Astrocyte (in vitro differentiated cells and primary cell): Measurements from ENCODE around the gene TSFM. TPM values are rescaled to one million over a fixed set of nuclear protein-coding genes. Genes with fewer than 3 reads are reported as not detected.

ENCODE experiments used
- DNase-seq: peaks from one replicate; pipeline ENCODE4 v3.0.0-alpha.2; 2010; ENCODE audit warnings: low read depth
- FAIRE-seq: peaks from 2 replicates; lab custom pipeline; 2011; peaks lifted over from hg19 to GRCh38; lab: Jason Lieb, UNC
- H2AFZ ChIP-seq: 2 replicates; pipeline ENCODE4 v1.6.0; 2012; ENCODE audit warnings: low read depth, low read length, inconsistent platforms
- H3K27ac ChIP-seq: 2 replicates; pipeline ENCODE4 v1.5.1; 2011; ENCODE audit warnings: low read depth, low read length, inconsistent platforms
- H3K27me3 ChIP-seq: 2 replicates; pipeline ENCODE4 v1.6.0; 2011; ENCODE audit warnings: low read length, inconsistent platforms; ENCODE audit not compliant: insufficient read depth
- H3K36me3 ChIP-seq: 2 replicates; pipeline ENCODE4 v1.5.1; 2011; ENCODE audit warnings: low read length, inconsistent platforms; ENCODE audit not compliant: insufficient read depth
- H3K4me1 ChIP-seq: 2 replicates; pipeline ENCODE4 v1.5.1; 2011; ENCODE audit warnings: low read length, inconsistent platforms; ENCODE audit not compliant: insufficient read depth
- H3K4me2 ChIP-seq: 2 replicates; pipeline ENCODE4 v1.6.0; 2012; ENCODE audit warnings: low read length, inconsistent platforms
- H3K4me3 ChIP-seq: 2 replicates; pipeline ENCODE4 v1.5.1; 2011; ENCODE audit warnings: low read depth, mild to moderate bottlenecking, low read length, inconsistent platforms; ENCODE audit not compliant: insufficient read depth
- H3K79me2 ChIP-seq: 2 replicates; pipeline ENCODE4 v1.6.0; 2012; ENCODE audit warnings: mild to moderate bottlenecking, low read length, inconsistent platforms; ENCODE audit not compliant: insufficient read depth
- H3K9ac ChIP-seq: 2 replicates; pipeline ENCODE4 v1.6.0; 2012; ENCODE audit warnings: mild to moderate bottlenecking, low read length, inconsistent platforms
- H3K9me3 ChIP-seq: 2 replicates; pipeline ENCODE4 v1.5.1; 2012; ENCODE audit warnings: low read depth, mild to moderate bottlenecking, low read length, inconsistent platforms; ENCODE audit not compliant: insufficient read depth
- H4K20me1 ChIP-seq: 2 replicates; pipeline ENCODE4 v1.6.0; 2012; ENCODE audit warnings: low read length, inconsistent platforms; ENCODE audit not compliant: insufficient read depth
- H3K27ac Mint-ChIP-seq: one replicate; pipeline ENCODE4 v1.8.0; 2021; ENCODE audit warnings: mild to moderate bottlenecking, mixed read lengths; ENCODE audit not compliant: unreplicated experiment
- H3K27me3 Mint-ChIP-seq: one replicate; pipeline ENCODE4 v1.8.0; 2021; ENCODE audit warnings: low read depth, mixed read lengths; ENCODE audit not compliant: unreplicated experiment
- H3K36me3 Mint-ChIP-seq: one replicate; pipeline ENCODE4 v1.8.0; 2021; ENCODE audit warnings: low read depth, mixed read lengths; ENCODE audit not compliant: unreplicated experiment
- H3K4me1 Mint-ChIP-seq: one replicate; pipeline ENCODE4 v1.8.0; 2021; ENCODE audit warnings: low read depth, mixed read lengths; ENCODE audit not compliant: unreplicated experiment
- H3K4me3 Mint-ChIP-seq: one replicate; pipeline ENCODE4 v1.8.0; 2021; ENCODE audit warnings: mild to moderate bottlenecking, moderate library complexity, mixed read lengths; ENCODE audit not compliant: unreplicated experiment
- H3K9me3 Mint-ChIP-seq: one replicate; pipeline ENCODE4 v1.8.0; 2021; ENCODE audit warnings: mild to moderate bottlenecking, mixed read lengths; ENCODE audit not compliant: unreplicated experiment
- CTCF ChIP-seq: IDR thresholded peaks from 2 replicates; pipeline ENCODE4 v1.5.1; 2011; ENCODE audit warnings: low read depth, mild to moderate bottlenecking, inconsistent platforms, low read length, moderate library complexity; ENCODE audit not compliant: insufficient read depth
- EZH2 ChIP-seq: IDR thresholded peaks from 2 replicates; pipeline ENCODE4 v1.6.1; 2012; ENCODE audit warnings: mild to moderate bottlenecking, low read length, inconsistent platforms; ENCODE audit not compliant: insufficient read depth
- total RNA-seq: library from RNA; stranded (reverse); gene quantifications from 2 replicates; pipeline ENCODE4 v1.2.1, GENCODE V29; 2021

Gene TSFM
- total RNA-seq, 1 donor from 2014 or later: 26.6 TPM

DNA sequence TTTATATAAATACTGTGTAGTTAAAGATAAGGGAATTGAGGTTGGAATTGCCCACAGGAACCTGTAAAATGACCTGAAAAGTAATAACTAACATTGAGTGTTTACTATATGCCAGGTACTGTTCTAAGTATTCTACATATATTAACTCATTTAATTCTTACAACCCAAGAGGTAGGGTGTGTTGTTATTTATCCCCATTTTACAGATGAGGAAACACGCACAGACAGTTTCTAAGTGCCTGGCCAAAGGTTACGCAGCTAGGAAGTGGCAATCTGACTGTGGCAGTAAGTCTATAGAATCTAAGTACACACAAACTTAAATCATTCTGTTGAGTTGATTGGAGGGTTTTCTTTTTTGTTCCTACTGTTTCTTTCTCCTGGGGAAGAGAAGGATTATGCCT is 38.8 kb upstream of the TSFM start:
- H3K9ac ChIP-seq: no peak overlapping the region

GRCh38 chr12:57744194-57744776 is 38.3 kb upstream of the TSFM start:
- H3K27me3 Mint-ChIP-seq: peaks cover 20% of the 10 kb centered on the region
- Histone ChIP-seq H3K4me1 (peaks cover 5% of the 10 kb centered on the region), H3K9me3 (no peaks in the 10 kb centered on the region), H3K27ac (peak overlapping the region; percentile 93), H3K36me3 (peaks cover 21% of the 10 kb centered on the region), H3K27me3 (peaks cover 25% of the 10 kb centered on the region), H3K4me3 (peak overlapping the region; percentile 77), H3K79me2 (peaks cover 12% of the 10 kb centered on the region), H3K9ac (peak overlapping the region; percentile 96), H4K20me1 (no peaks in the 10 kb centered on the region), H3K4me2 (peak overlapping the region; percentile 97), H2AFZ (peak overlapping the region; percentile 35)
- H3K9me3 Mint-ChIP-seq: no peaks in the 10 kb centered on the region
- peak overlapping the region; percentile 95 for H3K4me3 Mint-ChIP-seq
- peaks cover 6% of the 10 kb centered on the region for H3K4me1 Mint-ChIP-seq
- DNase-seq (no peak), FAIRE-seq (no peak)
- H3K27ac Mint-ChIP-seq: peak overlapping the region; percentile 97
- TF ChIP-seq CTCF (no peak), EZH2 (no peak)
- peaks cover 28% of the 10 kb centered on the region for H3K36me3 Mint-ChIP-seq

More for the DNA sequence above, 38.8 kb upstream of the TSFM start:
- DNase-seq (no peak), FAIRE-seq (no peak)
- H3K9me3 Mint-ChIP-seq: no peaks in the 10 kb centered on the region
- H3K27ac ChIP-seq: no peak overlapping the region
- H3K36me3 ChIP-seq: peaks cover 18% of the 10 kb centered on the region
- H3K36me3 Mint-ChIP-seq: peaks cover 22% of the 10 kb centered on the region
- H3K27me3 Mint-ChIP-seq: peaks cover 24% of the 10 kb centered on the region
- peaks cover 7% of the 10 kb centered on the region for H3K79me2 ChIP-seq
- peaks cover 8% of the 10 kb centered on the region for H3K4me1 Mint-ChIP-seq
- peak overlapping the region; percentile 95 for H3K4me3 Mint-ChIP-seq
- TF ChIP-seq EZH2 (no peak), CTCF (no peak)
- H4K20me1 ChIP-seq: no peaks in the 10 kb centered on the region
- H3K27me3 ChIP-seq: peaks cover 29% of the 10 kb centered on the region
- H3K4me3 ChIP-seq: no peak overlapping the region
- no peak overlapping the region for H3K4me2 ChIP-seq
- no peaks in the 10 kb centered on the region for H3K9me3 ChIP-seq
- H3K27ac Mint-ChIP-seq: peak overlapping the region; percentile 97
- no peak overlapping the region for H2AFZ ChIP-seq
- H3K4me1 ChIP-seq: peaks cover 5% of the 10 kb centered on the region

- Histone ChIP-seq H3K4me1 (peaks cover 5% of the 10 kb centered on the region), H3K4me2 (peak within 1 kb of the TSS; percentile 97), H3K27ac (peak within 1 kb of the TSS; percentile 93), H3K79me2 (peaks cover 19% of the 10 kb centered on the region), H3K4me3 (peak within 1 kb of the TSS; percentile 77), H3K36me3 (peaks cover 21% of the 10 kb centered on the region), H3K9me3 (no peaks in the 10 kb centered on the region), H2AFZ (peak within 1 kb of the TSS; percentile 52), H3K9ac (peak within 1 kb of the TSS; percentile 96), H3K27me3 (peaks cover 18% of the 10 kb centered on the region), H4K20me1 (no peaks in the 10 kb centered on the region)
- H3K4me3 Mint-ChIP-seq: peak within 1 kb of the TSS; percentile 95
- TF ChIP-seq EZH2 (no peak), CTCF (no peak)
- no peaks in the 10 kb centered on the region for H3K9me3 Mint-ChIP-seq
- H3K27me3 Mint-ChIP-seq: peaks cover 13% of the 10 kb centered on the region
- peak within 1 kb of the TSS; percentile 97 for H3K27ac Mint-ChIP-seq
- H3K4me1 Mint-ChIP-seq: peaks cover 5% of the 10 kb centered on the region
- H3K36me3 Mint-ChIP-seq: peaks cover 28% of the 10 kb centered on the region
- DNase-seq (peak; percentile 97), FAIRE-seq (peak; percentile 37)
Observed at GRCh38 chr12:57744777-57745484, 37.7 kb upstream of the TSFM start, which contains the start of gene TSPAN31. Gene TSPAN31 (plus strand): TSS chr12:57745039. CDS start chr12:57745155, 116 bp downstream.
